Measurements from ENCODE around the gene GGT1.

DNA sequence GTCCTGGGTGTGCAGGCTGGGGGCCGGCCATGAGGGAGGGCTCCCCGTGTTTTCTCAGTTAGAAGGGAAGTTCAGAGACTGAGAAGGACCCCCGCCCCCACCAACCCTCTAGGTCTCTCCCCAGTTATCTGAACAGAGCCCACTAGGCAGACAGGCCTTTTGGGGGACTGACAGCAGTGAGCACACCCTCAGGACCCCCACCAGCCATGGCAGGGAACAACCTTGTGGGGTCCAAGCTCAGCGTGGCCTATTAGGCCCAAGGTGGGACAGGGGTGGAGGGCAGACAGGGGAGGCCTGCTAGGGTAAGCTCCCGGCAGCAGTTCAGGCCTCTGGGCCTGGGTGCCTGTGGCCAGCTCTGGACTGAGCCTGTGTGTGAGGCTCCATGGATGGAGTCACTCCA, 15.7 kb upstream of the GGT1 start:
- no peak for TF ChIP-seq GABPA (IDR thresholded peaks at IDR 0.05; ENCODE audit: low read depth)
- no peak for TF ChIP-seq CTCF (IDR thresholded peaks at IDR 0.05; ENCODE audit: insufficient read depth, low read length)
- TF ChIP-seq POLR2AphosphoS5 (IDR thresholded peaks at IDR 0.05; ENCODE audit: low read depth): no peak
- TF ChIP-seq SPI1 (IDR thresholded peaks at IDR 0.05; ENCODE audit: borderline replicate concordance, low read depth): no peak
- TF ChIP-seq, protein P1, sequence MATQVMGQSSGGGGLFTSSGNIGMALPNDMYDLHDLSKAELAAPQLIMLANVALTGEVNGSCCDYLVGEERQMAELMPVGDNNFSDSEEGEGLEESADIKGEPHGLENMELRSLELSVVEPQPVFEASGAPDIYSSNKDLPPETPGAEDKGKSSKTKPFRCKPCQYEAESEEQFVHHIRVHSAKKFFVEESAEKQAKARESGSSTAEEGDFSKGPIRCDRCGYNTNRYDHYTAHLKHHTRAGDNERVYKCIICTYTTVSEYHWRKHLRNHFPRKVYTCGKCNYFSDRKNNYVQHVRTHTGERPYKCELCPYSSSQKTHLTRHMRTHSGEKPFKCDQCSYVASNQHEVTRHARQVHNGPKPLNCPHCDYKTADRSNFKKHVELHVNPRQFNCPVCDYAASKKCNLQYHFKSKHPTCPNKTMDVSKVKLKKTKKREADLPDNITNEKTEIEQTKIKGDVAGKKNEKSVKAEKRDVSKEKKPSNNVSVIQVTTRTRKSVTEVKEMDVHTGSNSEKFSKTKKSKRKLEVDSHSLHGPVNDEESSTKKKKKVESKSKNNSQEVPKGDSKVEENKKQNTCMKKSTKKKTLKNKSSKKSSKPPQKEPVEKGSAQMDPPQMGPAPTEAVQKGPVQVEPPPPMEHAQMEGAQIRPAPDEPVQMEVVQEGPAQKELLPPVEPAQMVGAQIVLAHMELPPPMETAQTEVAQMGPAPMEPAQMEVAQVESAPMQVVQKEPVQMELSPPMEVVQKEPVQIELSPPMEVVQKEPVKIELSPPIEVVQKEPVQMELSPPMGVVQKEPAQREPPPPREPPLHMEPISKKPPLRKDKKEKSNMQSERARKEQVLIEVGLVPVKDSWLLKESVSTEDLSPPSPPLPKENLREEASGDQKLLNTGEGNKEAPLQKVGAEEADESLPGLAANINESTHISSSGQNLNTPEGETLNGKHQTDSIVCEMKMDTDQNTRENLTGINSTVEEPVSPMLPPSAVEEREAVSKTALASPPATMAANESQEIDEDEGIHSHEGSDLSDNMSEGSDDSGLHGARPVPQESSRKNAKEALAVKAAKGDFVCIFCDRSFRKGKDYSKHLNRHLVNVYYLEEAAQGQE (IDR thresholded peaks at IDR 0.05; ENCODE audit: insufficient replicate concordance, low read depth): no peak

Measured in HL-60 (cell line).